Right lobe of liver (tissue), 4 donors: ENCODE data around the gene SPATA16.

Experiments used
- POLR2A ChIP-seq: fragments of 450-650 bp; IDR thresholded peaks from one replicate; pipeline ENCODE4 v1.6.1; 2017; ENCODE audit warnings: antibody characterized with exemption, mild to moderate bottlenecking
- TF ChIP-seq, protein P1 (sequence below), 4 donors: fragments of 200-600 bp in 3 of 4; fragments of 450-650 bp in 1 of 4; IDR thresholded peaks; one replicate each; pipeline versions ENCODE4 v1.5.1 to v1.8.0; 2016 to 2022; ENCODE audit warnings: antibody characterized with exemption in 4 of 4, mild to moderate bottlenecking in 2 of 4
- donor health status: DM: no; HTN: no; CAD: no.
- donor health status: DM: no; HTN: no; CAD: no.
- donor health status: DM: no; HTN: yes; CAD: no.

DNA sequence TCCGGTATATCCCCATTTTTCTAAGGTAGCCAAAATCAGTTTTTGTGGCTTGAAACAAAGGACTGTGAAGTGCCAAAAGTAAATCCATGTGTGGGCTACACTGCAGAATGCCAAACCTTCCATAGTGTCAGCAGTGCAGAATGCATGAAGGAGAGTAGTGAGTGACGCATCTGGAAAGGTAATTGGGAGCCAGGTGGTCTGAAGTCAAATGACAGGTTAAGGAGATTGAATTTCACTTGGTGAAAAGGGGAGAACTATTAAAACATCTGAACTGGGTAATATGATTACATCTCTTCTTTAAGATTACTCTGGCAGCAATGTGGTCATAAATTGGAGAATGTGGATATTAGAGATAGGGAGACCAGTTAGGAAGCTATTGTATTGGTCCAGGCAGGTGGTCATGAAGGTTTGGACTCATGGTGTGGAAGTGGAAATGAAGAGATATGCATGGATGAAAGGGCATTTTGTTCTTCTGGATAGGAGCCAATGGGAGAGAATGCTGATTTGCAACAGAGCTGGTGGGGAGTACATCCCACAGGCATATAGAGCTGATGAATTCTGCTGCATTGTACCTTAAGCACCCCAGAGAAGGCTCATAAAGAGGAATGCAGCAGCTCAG is 272.3 kb downstream of the SPATA16 start:
- TF ChIP-seq, protein P1, sequence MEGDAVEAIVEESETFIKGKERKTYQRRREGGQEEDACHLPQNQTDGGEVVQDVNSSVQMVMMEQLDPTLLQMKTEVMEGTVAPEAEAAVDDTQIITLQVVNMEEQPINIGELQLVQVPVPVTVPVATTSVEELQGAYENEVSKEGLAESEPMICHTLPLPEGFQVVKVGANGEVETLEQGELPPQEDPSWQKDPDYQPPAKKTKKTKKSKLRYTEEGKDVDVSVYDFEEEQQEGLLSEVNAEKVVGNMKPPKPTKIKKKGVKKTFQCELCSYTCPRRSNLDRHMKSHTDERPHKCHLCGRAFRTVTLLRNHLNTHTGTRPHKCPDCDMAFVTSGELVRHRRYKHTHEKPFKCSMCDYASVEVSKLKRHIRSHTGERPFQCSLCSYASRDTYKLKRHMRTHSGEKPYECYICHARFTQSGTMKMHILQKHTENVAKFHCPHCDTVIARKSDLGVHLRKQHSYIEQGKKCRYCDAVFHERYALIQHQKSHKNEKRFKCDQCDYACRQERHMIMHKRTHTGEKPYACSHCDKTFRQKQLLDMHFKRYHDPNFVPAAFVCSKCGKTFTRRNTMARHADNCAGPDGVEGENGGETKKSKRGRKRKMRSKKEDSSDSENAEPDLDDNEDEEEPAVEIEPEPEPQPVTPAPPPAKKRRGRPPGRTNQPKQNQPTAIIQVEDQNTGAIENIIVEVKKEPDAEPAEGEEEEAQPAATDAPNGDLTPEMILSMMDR (IDR thresholded peaks at IDR 0.05): no peak
- TF ChIP-seq POLR2A: no peak
